Transverse colon (tissue), 4 donors: ENCODE measurements around the gene CDK5RAP2. TPM values are rescaled to one million over a fixed set of nuclear protein-coding genes. Genes with fewer than 3 reads are reported as not detected.

Experiments used
- DNase-seq: peaks from one replicate; pipeline ENCODE4 v3.0.0-alpha.2; 2019
- H3K27ac ChIP-seq, 4 donors: fragments of 200-600 bp; sonication (generic); 2 replicates each; pipeline ENCODE4 v1.5.1; 2016 to 2018; ENCODE audit warnings: inconsistent platforms in 4 of 4
- H3K27me3 ChIP-seq: fragments of 200-600 bp; sonication (generic); 2 replicates; pipeline ENCODE4 v1.5.1; 2017; ENCODE audit warnings: inconsistent platforms
- H3K36me3 ChIP-seq, 4 donors: fragments of 200-600 bp; sonication (generic); 2 replicates each; pipeline ENCODE4 v1.5.1; 2017 to 2019; ENCODE audit warnings: inconsistent platforms in 4 of 4
- H3K4me1 ChIP-seq, 4 donors: fragments of 200-600 bp; sonication (generic); 2 replicates each; pipeline ENCODE4 v1.5.1; 2017 to 2020; ENCODE audit warnings: inconsistent platforms in 4 of 4
- H3K4me3 ChIP-seq, 4 donors: fragments of 200-600 bp; sonication (generic); 1 replicate in 1 of 4; 2 replicates in 3 of 4; pipeline versions ENCODE4 v1.5.1 to v1.6.1; 2017 to 2019; ENCODE audit warnings: inconsistent platforms in 4 of 4
- H3K9me3 ChIP-seq, 2 donors: fragments of 200-600 bp; sonication (generic); 2 replicates each; pipeline ENCODE4 v1.5.1; 2017 to 2019; ENCODE audit warnings: inconsistent platforms in 2 of 2
- EP300 ChIP-seq: sonication (generic); formaldehyde crosslinking; IDR thresholded peaks from one replicate; pipeline ENCODE4 v1.6.1; 2017; ENCODE audit warnings: antibody characterized with exemption, low read depth
- POLR2A ChIP-seq: fragments of 450-650 bp; IDR thresholded peaks from one replicate; pipeline ENCODE4 v1.6.1; 2016; ENCODE audit warnings: antibody characterized with exemption, mild to moderate bottlenecking, moderate library complexity
- POLR2AphosphoS5 ChIP-seq, 3 donors: sonication (generic); formaldehyde crosslinking; IDR thresholded peaks; one replicate each; pipeline ENCODE4 v1.6.1; 2016; ENCODE audit warnings: antibody characterized with exemption in 3 of 3
- WGBS, 2 donors: methylation state at CpG; one replicate each; pipeline ENCODE4 v1.1.5; 2018; ENCODE audit warnings: low coverage in 1 of 2; 5-methylcytosine and 5-hydroxymethylcytosine counted together
- in situ Hi-C, 4 donors: fragments of 200-750 bp; cut with MboI; loops; one replicate each; pipeline versions ENCODE4 v1.15.0 to v1.15.1; 2017; ENCODE audit warnings: low sequenced_read_pairs in 3 of 4, low pct_ligation_motif_present in 1 of 4, low pct_unique_long_range_greater_than_20kb in 1 of 4
- intact Hi-C: fragments of 100-400 bp; cut with DNase I; formaldehyde crosslinking; loops from one replicate; pipeline ENCODE4 v1.15.1; 2023; ENCODE audit warnings: low total_unique reads
- total RNA-seq, 4 donors: library from RNA; depleted of rRNA; stranded (reverse); fragments of >200 nt; gene quantifications; one replicate each; pipeline ENCODE4 v1.1.0, GENCODE V29; 2016
- TF ChIP-seq, protein P1 (sequence below), 5 experiments: fragments of 200-600 bp in 3 of 5; fragments of 450-650 bp in 2 of 5; sonication (generic) in 3 of 5; IDR thresholded peaks; 1 replicate in 2 of 5; 2 replicates in 3 of 5; pipeline ENCODE4 v1.5.1; 2016 to 2017; ENCODE audit warnings: antibody characterized with exemption in 5 of 5, inconsistent platforms in 3 of 5, mild to moderate bottlenecking in 2 of 5, moderate library complexity in 1 of 5

The CDK5RAP2 gene
- total RNA-seq, 4 donors from 2014 or later, result 23.6 to 154 (median 28.0) TPM

DNA sequence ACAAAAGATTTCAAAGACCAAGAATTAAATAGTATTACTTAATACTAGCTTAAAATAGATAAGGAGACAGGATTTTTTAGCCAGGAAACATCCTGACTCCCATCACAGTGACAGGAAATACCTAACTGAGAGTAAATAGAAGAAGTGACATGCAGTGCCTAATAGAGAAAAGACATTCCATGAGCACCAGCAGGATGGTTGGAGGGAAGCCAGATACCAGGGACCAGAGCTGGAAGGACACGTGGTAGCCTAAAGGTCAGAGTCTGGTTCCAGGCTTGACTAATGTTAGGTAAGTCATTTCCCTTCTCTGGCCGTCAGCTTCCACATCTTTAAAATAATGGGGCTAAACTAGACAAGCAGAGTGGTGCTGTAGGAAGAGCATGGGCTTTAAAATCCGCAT, 41.6 kb downstream of the CDK5RAP2 start:
- H3K36me3 ChIP-seq, result peaks cover 0 to 31% (median 10%) of the 10 kb centered on the region in 4 donors
- WGBS, 2 donors, result 77 to 80% methylated on average over 2 to 3 of the region's 3 CpGs
- no peaks in the 10 kb centered on the region for H3K4me1 ChIP-seq
- intact Hi-C loops, result no loop called here
- no peaks in the 10 kb centered on the region for H3K9me3 ChIP-seq
- H3K27me3 ChIP-seq, result no peaks in the 10 kb centered on the region
- H3K27ac ChIP-seq, result no peak overlapping the region
- no peak for DNase-seq
- no peak overlapping the region for H3K4me3 ChIP-seq
- in situ Hi-C loops, result no loop called here
- TF ChIP-seq POLR2A (no peak), EP300 (no peak)

DNA sequence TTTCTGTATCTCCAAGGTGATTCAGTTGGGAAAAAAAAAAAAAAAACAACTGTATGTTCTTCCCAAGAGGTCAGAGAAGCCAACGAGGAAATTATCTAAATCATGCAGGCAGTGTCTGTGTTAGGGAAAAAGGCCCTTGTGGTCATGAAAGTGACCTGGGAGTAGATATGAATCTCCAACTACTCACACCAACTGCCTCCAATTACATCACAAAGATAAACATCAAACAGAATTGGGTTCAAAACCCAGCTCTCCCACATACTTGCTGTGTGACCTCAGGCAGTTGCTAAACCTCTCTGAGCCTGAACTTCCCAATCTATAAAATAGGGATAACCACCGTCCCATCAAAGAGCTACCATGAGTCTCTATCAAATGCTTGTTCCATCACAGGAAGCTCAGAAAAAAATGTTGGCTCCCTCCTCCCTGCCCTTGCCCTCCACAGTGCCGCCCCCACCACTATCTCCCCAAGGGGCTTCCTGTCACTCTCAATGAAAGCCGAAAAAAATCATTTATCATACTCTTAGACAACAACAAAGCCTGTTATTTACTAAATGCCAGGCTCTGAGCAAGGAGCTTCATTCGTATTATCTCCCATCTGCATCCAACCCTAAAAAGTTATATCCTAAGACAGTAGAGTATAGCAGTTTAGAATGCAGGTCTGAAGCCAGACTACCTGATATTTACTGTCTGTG, 42.9 kb downstream of the CDK5RAP2 start:
- peaks cover 0 to 6% (median 5%) of the 10 kb centered on the region in 4 donors for H3K4me1 ChIP-seq
- WGBS, 2 donors, result 88 to 91% methylated on average over 3 to 5 of the region's 5 CpGs
- in situ Hi-C loops, result no loop called here
- intact Hi-C loops, result no loop called here
- H3K27ac ChIP-seq, result no peak overlapping the region
- TF ChIP-seq POLR2AphosphoS5 (IDR thresholded peaks at IDR 0.05), result no peak
- TF ChIP-seq POLR2A, result no peak
- TF ChIP-seq, protein P1, sequence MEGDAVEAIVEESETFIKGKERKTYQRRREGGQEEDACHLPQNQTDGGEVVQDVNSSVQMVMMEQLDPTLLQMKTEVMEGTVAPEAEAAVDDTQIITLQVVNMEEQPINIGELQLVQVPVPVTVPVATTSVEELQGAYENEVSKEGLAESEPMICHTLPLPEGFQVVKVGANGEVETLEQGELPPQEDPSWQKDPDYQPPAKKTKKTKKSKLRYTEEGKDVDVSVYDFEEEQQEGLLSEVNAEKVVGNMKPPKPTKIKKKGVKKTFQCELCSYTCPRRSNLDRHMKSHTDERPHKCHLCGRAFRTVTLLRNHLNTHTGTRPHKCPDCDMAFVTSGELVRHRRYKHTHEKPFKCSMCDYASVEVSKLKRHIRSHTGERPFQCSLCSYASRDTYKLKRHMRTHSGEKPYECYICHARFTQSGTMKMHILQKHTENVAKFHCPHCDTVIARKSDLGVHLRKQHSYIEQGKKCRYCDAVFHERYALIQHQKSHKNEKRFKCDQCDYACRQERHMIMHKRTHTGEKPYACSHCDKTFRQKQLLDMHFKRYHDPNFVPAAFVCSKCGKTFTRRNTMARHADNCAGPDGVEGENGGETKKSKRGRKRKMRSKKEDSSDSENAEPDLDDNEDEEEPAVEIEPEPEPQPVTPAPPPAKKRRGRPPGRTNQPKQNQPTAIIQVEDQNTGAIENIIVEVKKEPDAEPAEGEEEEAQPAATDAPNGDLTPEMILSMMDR (IDR thresholded peaks at IDR 0.05), result no peak
- TF ChIP-seq EP300, result no peak
- peaks cover 0 to 31% (median 10%) of the 10 kb centered on the region in 4 donors for H3K36me3 ChIP-seq
- no peak overlapping the region for H3K4me3 ChIP-seq
- no peak for DNase-seq
- no peaks in the 10 kb centered on the region for H3K27me3 ChIP-seq
- H3K9me3 ChIP-seq, result no peaks in the 10 kb centered on the region

DNA sequence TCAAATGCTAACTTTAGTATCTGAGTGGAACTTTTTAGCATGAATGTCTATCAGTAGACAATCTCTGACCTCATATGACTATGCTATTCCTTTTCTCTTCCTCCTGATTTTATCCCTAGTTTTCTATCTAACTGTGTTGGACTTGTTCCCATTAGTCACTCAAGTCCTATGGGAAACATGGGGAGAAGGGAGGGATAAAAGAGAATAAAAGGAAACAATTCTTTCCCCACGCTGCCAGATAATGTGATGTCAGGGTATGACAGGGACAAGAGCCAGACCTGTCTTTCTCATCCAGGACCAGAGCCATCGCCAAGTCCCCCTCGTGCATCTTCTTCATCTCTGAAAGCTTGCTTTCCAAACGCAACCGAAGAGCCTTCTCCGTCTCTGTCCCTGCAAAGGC, 43.9 kb downstream of the CDK5RAP2 start:
- no peak for DNase-seq
- Histone ChIP-seq H3K36me3 (peaks cover 0 to 31% (median 10%) of the 10 kb centered on the region in 4 donors), H3K4me1 (peaks cover 0 to 11% (median 7%) of the 10 kb centered on the region in 4 donors), H3K27me3 (no peaks in the 10 kb centered on the region), H3K4me3 (no peak overlapping the region), H3K9me3 (no peaks in the 10 kb centered on the region), H3K27ac (no peak overlapping the region)
- TF ChIP-seq EP300 (no peak), POLR2AphosphoS5 (IDR thresholded peaks at IDR 0.05) (no peak), POLR2A (no peak)
- TF ChIP-seq, protein P1 (IDR thresholded peaks at IDR 0.05), result no peak
- WGBS, 2 donors, result 93% methylated on average over 6 of the region's 6 CpGs
- intact Hi-C loops, result no loop called here
- in situ Hi-C loops, result no loop called here

DNA sequence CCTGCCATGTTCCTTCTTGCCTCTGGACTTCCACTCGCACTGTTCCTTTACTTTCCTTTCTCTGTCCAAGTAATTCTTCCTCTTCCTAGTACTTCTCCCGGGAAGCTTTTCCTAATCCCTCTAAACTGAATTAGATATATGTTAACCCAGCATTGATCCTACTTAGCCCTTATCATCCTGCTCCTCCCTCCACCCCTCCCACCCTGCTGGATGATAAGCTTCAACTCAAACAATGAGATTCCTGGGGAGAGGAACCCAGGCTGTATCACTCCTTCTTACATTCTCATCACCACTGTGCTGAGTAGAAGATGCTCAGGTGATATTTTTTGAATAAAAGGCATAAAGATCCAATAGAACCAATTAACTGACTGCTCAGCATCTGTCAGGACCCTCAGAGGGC, 45.7 kb downstream of the CDK5RAP2 start:
- DNase-seq, result no peak
- Histone ChIP-seq H3K36me3 (peaks cover 0 to 42% (median 16%) of the 10 kb centered on the region in 4 donors), H3K4me1 (peaks cover 0 to 11% (median 7%) of the 10 kb centered on the region in 4 donors), H3K27me3 (no peaks in the 10 kb centered on the region), H3K27ac (no peak overlapping the region), H3K9me3 (no peaks in the 10 kb centered on the region), H3K4me3 (no peak overlapping the region)
- 87 to 100% methylated on average over 2 of the region's 2 CpGs for WGBS, 2 donors
- in situ Hi-C loops, result no loop called here
- TF ChIP-seq POLR2A (no peak), EP300 (no peak), POLR2AphosphoS5 (IDR thresholded peaks at IDR 0.05) (no peak)
- TF ChIP-seq, protein P1 (IDR thresholded peaks at IDR 0.05), result no peak
- intact Hi-C loops, result no loop called here

DNA sequence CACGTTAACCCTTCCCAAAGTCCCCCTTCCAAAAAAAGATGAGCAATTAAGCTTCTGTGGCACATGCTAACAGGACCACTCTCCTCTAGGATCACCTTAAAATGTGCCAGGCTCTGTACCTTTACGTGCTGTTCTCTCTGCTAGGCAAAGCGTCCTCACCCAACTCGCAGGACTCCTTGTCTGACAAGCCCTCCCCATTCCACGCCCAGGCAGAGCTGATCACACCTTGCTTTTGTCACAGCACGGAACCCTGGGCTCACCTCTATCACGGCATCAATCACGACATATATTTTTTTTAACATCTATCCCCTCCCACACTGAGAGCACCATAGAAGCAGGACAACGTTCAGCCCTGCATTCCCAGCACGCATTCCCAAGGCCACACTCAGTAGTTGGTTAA, 47.1 kb downstream of the CDK5RAP2 start:
- Histone ChIP-seq H3K4me1 (peaks cover 0 to 11% (median 7%) of the 10 kb centered on the region in 4 donors), H3K27me3 (no peaks in the 10 kb centered on the region), H3K9me3 (no peaks in the 10 kb centered on the region), H3K4me3 (no peak overlapping the region), H3K36me3 (peaks cover 0 to 46% (median 19%) of the 10 kb centered on the region in 4 donors), H3K27ac (peak overlapping the region in 2 of 4 donors; percentile 24 to 31)
- 90 to 93% methylated on average over 2 to 10 of the region's 10 CpGs for WGBS, 2 donors
- DNase-seq, result no peak
- no peak for TF ChIP-seq POLR2A
- no peak for TF ChIP-seq EP300
- TF ChIP-seq POLR2AphosphoS5 (IDR thresholded peaks at IDR 0.05), result no peak
- TF ChIP-seq, protein P1 (IDR thresholded peaks at IDR 0.05), result no peak
- in situ Hi-C loops, result no loop called here
- intact Hi-C loops, result no loop called here
